Stimulated activated CD8-positive, alpha-beta memory T cell treated with anti-CD3 and anti-CD28 coated beads, Interleukin-12 subunit alpha, Interleukin-12 subunit beta, amount 100 ng/mL, for 24 hours (primary cell): Measurements from ENCODE around the gene ARL2.

Experiments used
- DNase-seq: peaks from one replicate; pipeline ENCODE4 v3.0.0-alpha.2; 2020; ENCODE audit errors: extremely low read depth

ARL2 gene

GRCh38 chr11:65047581-65048422 is 33.8 kb downstream of the ARL2 start:
- no peak for DNase-seq

DNA sequence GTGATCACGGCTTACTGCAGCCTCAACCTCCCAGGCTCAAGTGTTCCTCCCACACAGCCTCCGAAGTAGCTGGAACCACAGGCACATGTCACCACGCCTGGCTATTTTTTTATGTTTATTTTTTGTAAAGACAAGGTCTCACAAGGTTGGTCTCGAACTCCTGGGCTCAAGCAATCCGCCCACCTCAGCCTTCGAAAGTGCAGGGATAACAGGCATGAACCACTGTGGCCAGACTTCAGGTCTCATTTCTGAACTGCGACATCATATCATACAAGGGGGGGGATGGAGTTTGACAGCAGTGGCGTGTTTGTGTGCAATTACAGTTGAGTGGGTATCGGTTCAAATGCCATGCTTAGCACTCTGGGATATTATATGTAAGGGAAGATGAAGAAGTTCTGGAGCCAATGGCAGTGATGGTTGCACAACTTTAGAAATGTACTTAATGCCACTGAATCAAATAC is 37.5 kb downstream of the ARL2 start:
- no peak for DNase-seq

GRCh38 chr11:65053827-65054508 is 40.0 kb downstream of the ARL2 start:
- DNase-seq, result no peak

DNA sequence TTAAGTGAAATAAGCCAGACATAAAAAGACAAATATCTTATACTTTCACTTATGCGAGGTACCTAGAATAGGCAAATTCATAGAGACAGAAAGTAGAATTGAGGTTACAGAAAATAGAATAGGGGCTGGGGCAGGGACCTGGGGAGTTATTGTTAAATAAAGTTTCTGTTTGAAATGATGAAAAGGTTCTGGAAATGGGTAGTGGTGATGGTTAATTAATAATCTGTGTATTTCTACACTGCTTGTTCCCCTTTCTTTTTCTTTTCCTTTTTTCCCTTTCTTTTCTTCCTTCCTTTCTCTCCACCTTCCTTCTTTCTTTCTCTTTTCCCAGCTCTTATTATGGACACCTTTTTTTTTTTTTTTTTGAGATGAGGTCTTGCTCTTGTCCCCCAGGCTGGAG is 41.6 kb downstream of the ARL2 start:
- DNase-seq, result no peak

DNA sequence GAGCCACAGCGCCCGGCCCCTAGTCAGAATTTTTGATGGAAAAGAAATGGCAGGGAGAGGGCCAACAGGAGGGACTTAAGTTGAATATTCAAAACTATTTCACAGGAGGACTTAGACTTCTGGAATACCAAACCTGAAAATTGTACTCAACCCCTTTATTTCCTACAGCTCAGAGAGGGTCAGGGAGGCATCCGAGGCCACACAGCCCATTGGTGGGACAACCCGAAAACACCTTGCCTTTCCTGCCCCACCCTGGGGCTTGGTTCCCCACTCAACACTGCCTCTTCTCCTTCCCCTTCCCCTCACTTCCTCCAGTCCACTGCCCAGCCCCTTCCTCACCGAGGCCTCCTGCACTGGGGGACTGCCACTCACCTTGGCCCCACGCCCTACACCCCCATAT is 43.0 kb downstream of the ARL2 start:
- no peak for DNase-seq

DNA sequence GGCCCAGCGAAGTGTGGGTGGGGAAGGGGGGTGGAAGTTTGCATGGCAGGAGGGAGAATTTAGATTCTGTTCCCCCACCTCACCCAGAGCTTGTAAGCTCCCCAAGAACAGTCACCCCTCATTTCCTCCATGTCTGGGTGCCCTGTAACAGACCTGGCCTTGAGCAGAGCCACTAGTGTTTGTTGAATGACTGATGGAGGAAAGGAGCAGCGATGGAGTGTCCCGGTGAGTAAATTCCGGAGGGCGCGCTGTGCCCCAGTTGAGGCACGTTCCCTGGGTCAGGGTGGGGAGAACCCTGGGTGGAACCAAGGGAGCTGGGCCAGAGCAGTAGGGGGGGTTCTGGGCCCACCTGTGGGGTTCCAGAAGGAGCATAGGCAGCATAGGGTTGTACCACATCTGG is 43.6 kb downstream of the ARL2 start:
- DNase-seq, result no peak

DNA sequence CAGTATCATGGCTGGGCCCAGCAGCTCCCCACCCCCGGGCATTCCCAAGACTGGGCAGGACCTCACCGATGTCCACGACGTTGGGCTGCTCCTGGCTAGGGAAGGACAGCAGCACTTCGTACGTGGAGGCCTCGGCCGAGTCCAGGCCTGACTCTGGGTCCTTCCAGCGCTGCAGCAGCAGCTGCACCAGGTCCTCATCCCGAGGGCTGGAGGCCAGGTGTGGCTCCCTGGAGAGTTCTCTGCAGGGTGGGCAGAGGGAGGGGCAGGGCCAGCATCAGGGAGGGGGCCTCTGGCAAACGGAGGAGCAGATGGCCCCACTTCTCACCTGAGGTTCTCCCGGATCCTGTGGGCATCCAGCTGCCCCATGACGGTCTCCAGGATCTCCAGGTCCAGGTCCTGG is 44.1 kb downstream of the ARL2 start:
- no peak for DNase-seq

- no peak for DNase-seq
Measured at GRCh38 chr11:65058419-65059054, 44.6 kb downstream of the ARL2 start, which contains the start of gene NAALADL1. TSS of gene NAALADL1 (minus strand) at chr11:65058553. CDS start at chr11:65058521, 32 bp downstream.

- no peak for DNase-seq
Measured at GRCh38 chr11:65059523-65059922, 45.6 kb downstream of the ARL2 start.

GRCh38 chr11:65059959-65060824 is 46.2 kb downstream of the ARL2 start:
- no peak for DNase-seq

- no peak for DNase-seq
Measured at GRCh38 chr11:65060913-65061408, 47.0 kb downstream of the ARL2 start.

DNA sequence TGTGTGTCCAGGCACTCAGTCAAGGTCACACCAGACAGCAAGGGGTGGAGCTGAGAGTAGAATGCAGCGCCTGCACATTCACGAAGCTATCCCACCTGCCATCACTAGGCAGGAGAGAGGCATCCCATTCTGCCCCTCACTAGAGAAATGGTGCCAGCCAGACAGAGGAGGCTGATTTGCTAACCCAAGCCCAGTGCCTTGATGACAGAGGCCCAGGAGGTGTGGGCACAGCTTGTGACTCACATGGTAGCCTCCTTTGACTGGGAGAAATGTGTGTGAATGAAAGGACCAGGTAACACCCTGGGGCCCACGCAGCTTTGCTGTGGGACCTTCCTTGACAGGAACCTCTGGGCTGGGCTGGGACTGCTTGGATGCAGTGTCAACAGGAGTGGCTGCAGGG is 49.6 kb downstream of the ARL2 start:
- DNase-seq, result no peak

- DNase-seq, result no peak
Measured at GRCh38 chr11:65064847-65065240, 50.9 kb downstream of the ARL2 start.

DNA sequence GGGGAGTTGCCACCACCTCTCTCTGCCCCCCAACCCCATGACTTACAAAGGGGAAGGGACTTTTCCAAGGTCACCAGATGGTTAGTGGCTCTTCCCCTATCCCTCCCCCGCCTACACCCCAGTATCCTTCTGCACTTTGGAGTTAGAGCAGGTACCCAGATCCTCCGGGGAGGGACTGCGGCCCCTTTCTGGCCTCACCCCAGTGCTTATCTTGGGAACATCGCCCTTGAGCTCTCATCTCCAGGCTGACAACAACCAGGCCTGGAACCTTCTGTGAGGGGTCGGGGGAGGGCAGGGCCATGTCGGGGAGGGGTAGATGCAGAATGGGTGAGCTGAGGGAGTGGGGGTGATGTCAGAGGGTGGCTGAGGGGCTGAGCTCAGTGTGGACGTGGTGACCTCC is 51.9 kb downstream of the ARL2 start:
- DNase-seq, result no peak

DNA sequence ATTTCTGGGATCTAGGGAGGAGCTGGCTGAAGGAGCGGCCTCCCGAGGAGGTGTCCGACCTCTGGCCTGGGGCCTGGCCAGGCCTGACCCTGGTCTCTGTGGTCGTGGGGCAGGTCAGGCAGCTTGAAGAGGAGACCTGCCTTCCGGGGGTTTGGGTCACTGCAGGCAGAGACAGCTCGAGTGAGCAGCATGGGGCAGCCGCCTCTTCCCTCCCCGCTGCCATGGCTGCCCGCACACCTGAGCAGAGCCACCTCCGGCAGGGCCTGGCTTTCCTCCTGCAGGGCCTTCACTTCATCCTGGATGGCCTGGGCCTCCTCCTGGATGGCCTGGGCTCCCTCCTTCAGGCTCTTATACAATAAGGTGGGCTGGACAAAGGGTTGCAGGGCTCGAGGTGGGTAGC is 52.4 kb downstream of the ARL2 start:
- DNase-seq, result no peak

DNA sequence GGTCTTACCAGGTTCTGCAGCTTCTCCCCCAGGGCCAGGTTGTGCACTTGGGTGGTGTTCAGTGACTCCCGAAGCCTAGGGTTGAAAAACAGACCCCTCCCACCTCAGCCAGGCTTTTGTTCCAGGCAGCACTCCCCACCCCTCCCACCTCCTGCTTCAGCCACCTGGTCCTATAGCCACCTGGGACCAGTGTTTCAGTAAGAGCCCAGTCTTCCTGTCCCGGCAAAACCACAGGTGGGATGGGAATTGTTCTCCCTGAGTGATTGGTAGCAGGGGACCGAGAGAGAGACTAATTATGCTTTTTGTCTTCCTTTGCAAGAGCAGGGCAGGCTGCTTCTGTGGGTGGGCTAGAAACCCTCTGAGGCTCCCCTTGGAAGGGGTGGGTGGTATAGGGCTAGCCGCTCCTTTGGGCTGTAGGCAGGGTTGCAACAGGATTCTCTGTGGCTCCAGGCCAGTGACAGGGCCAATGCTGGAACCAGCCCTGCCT is 52.9 kb downstream of the ARL2 start:
- DNase-seq, result no peak

DNA sequence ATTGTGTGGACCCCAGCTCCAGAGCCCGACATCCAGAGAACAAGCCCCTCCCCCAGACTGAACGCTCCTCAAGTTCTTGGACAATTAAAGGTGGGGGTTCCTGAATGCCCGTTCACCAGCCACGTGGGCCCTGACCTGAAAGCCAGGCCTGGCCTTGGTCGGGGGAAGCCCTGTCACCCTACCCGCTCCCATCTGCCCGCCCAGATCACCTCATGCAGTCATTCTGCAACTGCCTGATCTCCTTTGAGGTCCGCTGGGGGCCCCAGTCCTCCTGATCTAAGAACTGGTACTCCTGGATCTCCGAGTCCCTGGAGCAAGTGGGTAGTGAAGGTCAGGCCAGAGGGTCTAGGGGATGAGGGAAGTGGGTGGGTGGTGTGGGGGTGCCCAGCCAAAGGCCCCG is 53.5 kb downstream of the ARL2 start:
- DNase-seq, result no peak

DNA sequence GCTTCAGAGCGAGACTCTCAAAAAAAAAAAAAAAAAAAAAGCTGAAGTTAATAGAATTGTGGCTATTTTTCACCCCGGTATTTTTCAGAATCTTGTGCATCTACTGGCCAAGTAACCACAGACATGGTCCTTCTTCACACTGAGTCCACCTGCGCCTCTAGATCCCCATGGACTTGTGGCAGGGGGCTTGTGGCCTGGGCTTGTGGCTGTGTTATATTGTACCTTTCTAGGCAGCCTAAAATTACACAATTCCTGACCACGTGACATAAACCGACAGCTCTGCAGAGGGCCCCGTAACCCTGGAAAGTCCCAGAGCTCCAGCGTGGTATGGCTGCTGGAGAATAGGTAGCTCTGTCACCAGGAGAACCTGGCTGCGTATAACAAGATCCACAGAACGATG is 55.3 kb downstream of the ARL2 start:
- DNase-seq, result no peak
